CD14-positive monocyte (primary cell): ENCODE data around the gene ASTN2. TPM values are rescaled to one million over a fixed set of nuclear protein-coding genes. Genes with fewer than 3 reads are reported as not detected.

ENCODE experiments used
- DNase-seq, 3 donors: peaks; one replicate each; pipeline ENCODE4 v3.0.0-alpha.2; 2011 to 2022
- H2AFZ ChIP-seq: 2 replicates; pipeline ENCODE4 v1.6.0; 2012; ENCODE audit warnings: mild to moderate bottlenecking, low read depth, low read length, inconsistent platforms; ENCODE audit not compliant: insufficient read depth, poor library complexity, severe bottlenecking
- H3K27ac ChIP-seq, 2 donors: 1 replicate in 1 of 2; 2 replicates in 1 of 2; pipeline ENCODE4 v1.5.1; 2012 to 2013; ENCODE audit warnings: low read length in 2 of 2, control low read depth in 1 of 2, inconsistent platforms in 1 of 2, low read depth in 1 of 2, mild to moderate bottlenecking in 1 of 2
- H3K27me3 ChIP-seq, 2 donors: one replicate each; pipeline versions ENCODE4 v1.6.0 to v1.6.1; 2011 to 2013; ENCODE audit warnings: low read length in 2 of 2; ENCODE audit not compliant: control insufficient read depth in 2 of 2, insufficient read depth in 2 of 2
- H3K36me3 ChIP-seq, 2 donors: replicated peaks in 1 of 2; 1 replicate in 1 of 2; 2 replicates in 1 of 2; pipeline versions ENCODE4 v1.5.1 to v1.6.1; 2012 to 2013; ENCODE audit warnings: low read length in 2 of 2, control low read depth in 1 of 2, inconsistent platforms in 1 of 2, mild to moderate bottlenecking in 1 of 2; ENCODE audit not compliant: insufficient read depth in 2 of 2, control insufficient read depth in 1 of 2
- H3K4me1 ChIP-seq, 2 donors: 1 replicate in 1 of 2; 2 replicates in 1 of 2; pipeline versions ENCODE4 v1.5.1 to v1.6.1; 2012 to 2013; ENCODE audit warnings: low read length in 2 of 2, control low read depth in 1 of 2, inconsistent platforms in 1 of 2, mild to moderate bottlenecking in 1 of 2, moderate library complexity in 1 of 2; ENCODE audit not compliant: insufficient read depth in 2 of 2, control insufficient read depth in 1 of 2
- H3K4me2 ChIP-seq: replicated peaks from 2 replicates; pipeline ENCODE3; 2012; ENCODE audit warnings: low read length, moderate library complexity, mild to moderate bottlenecking; ENCODE audit not compliant: poor library complexity, severe bottlenecking; ENCODE audit errors: extremely low read depth
- H3K4me3 ChIP-seq, 3 experiments: fragments of 200-600 bp in 1 of 3; sonication (generic) in 1 of 3; replicated peaks in 1 of 3; 1 replicate in 2 of 3; 2 replicates in 1 of 3; pipeline ENCODE4 v1.5.1; 2011 to 2013; ENCODE audit warnings: low read length in 3 of 3, mild to moderate bottlenecking in 3 of 3, control low read depth in 2 of 3, low read depth in 2 of 3, inconsistent platforms in 1 of 3, moderate library complexity in 1 of 3
- H3K79me2 ChIP-seq: 2 replicates; pipeline ENCODE4 v1.6.0; 2012; ENCODE audit warnings: mild to moderate bottlenecking, control low read depth, inconsistent platforms, low read length, moderate library complexity; ENCODE audit not compliant: insufficient read depth
- H3K9ac ChIP-seq: 2 replicates; pipeline ENCODE4 v1.6.0; 2017; ENCODE audit warnings: low read length, mild to moderate bottlenecking; ENCODE audit not compliant: insufficient read depth, poor library complexity, severe bottlenecking
- H3K9me3 ChIP-seq, 2 donors: replicated peaks in 1 of 2; 1 replicate in 1 of 2; 2 replicates in 1 of 2; pipeline versions ENCODE4 v1.5.1 to v1.6.1; 2012 to 2013; ENCODE audit warnings: low read length in 2 of 2, control low read depth in 1 of 2; ENCODE audit not compliant: control insufficient read depth in 1 of 2, insufficient read depth in 1 of 2
- H4K20me1 ChIP-seq: 2 replicates; pipeline ENCODE4 v1.6.0; 2012; ENCODE audit warnings: mild to moderate bottlenecking, low read length, control low read depth, moderate library complexity; ENCODE audit not compliant: insufficient read depth
- H3K27ac Mint-ChIP-seq, 7 donors: one replicate each; pipeline ENCODE4 v1.8.0; 2020; ENCODE audit warnings: mild to moderate bottlenecking in 7 of 7, mixed read lengths in 7 of 7, moderate library complexity in 6 of 7, inconsistent platforms in 2 of 7
- H3K27me3 Mint-ChIP-seq, 3 donors: one replicate each; pipeline ENCODE4 v1.8.0; 2021 to 2022; ENCODE audit warnings: low read depth in 3 of 3, mild to moderate bottlenecking in 3 of 3, mixed read lengths in 3 of 3, moderate library complexity in 3 of 3, inconsistent platforms in 1 of 3
- H3K36me3 Mint-ChIP-seq, 2 donors: one replicate each; pipeline ENCODE4 v1.8.0; 2020; ENCODE audit warnings: mixed read lengths in 2 of 2, inconsistent platforms in 1 of 2, mild to moderate bottlenecking in 1 of 2
- H3K4me1 Mint-ChIP-seq: one replicate; pipeline ENCODE4 v1.8.0; 2020; ENCODE audit warnings: mild to moderate bottlenecking, mixed read lengths
- H3K4me3 Mint-ChIP-seq, 2 donors: one replicate each; pipeline ENCODE4 v1.8.0; 2020; ENCODE audit warnings: mild to moderate bottlenecking in 2 of 2, mixed read lengths in 2 of 2, moderate library complexity in 1 of 2
- H3K9me3 Mint-ChIP-seq, 7 donors: one replicate each; pipeline ENCODE4 v1.8.0; 2020 to 2022; ENCODE audit warnings: mixed read lengths in 7 of 7, mild to moderate bottlenecking in 6 of 7, moderate library complexity in 6 of 7, inconsistent platforms in 2 of 7
- WGBS: methylation state at CpG from one replicate; pipeline ENCODE4 v1.1.5; 2013; ENCODE audit warnings: missing lambda C conversion rate; ENCODE audit not compliant: insufficient coverage; 5-methylcytosine and 5-hydroxymethylcytosine counted together
- intact Hi-C, 2 donors: fragments of 100-400 bp; cut with micrococcal nuclease; formaldehyde crosslinking; loops; one replicate each; pipeline versions ENCODE4 v1.15.0 to v1.15.1; 2023
- polyA plus RNA-seq, 3 donors: library from polyadenylated mRNA; depleted of rRNA in 1 of 3; unstranded in 2 of 3; stranded (reverse) in 1 of 3; fragments of 300-500 nt in 2 of 3; fragments of >200 nt in 1 of 3; fragmentation: Illumina TruSeq in 2 of 3; gene quantifications; 1 replicate in 2 of 3; 2 replicates in 1 of 3; pipeline ENCODE4 v1.2.3, GENCODE V29; 2012 to 2021
- TF ChIP-seq, protein P1 (sequence below): fragments of 200-600 bp; IDR thresholded peaks from one replicate; pipeline ENCODE4 v1.8.0; 2022; ENCODE audit warnings: antibody characterized with exemption, mild to moderate bottlenecking

The ASTN2 gene
- polyA plus RNA-seq, 3 donors = not detected

DNA sequence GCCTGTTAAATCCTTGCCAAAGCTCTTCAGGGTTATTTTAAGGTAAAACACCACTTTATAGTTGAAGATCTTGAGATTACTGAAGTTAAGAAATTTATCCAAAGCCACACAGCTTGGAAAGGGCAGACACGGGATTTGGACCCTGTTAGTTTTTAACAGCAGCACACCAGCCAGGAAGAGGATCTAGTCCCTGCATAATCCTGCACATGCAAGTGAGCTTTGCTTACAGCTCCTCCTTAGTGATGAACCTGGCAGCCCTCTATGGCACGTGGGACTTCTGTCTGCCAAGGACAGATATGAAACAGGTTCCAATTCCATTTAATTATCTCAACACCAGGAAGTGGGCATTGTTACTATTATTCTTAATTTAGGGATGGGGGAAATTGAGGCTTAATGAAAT, 619.0 kb downstream of the ASTN2 start:
- Histone ChIP-seq H3K9me3 (no peaks in the 10 kb centered on the region), H3K27me3 (no peaks in the 10 kb centered on the region), H3K9ac (no peak overlapping the region), H3K4me3 (no peak overlapping the region), H3K4me2 (no peak overlapping the region), H3K4me1 (no peaks in the 10 kb centered on the region), H3K79me2 (no peaks in the 10 kb centered on the region), H3K27ac (no peak overlapping the region), H4K20me1 (no peaks in the 10 kb centered on the region), H2AFZ (no peak overlapping the region), H3K36me3 (no peaks in the 10 kb centered on the region)
- H3K27me3 Mint-ChIP-seq = peaks cover 0 to 5% (median 2%) of the 10 kb centered on the region in 3 donors
- 89% methylated on average over 1 of the region's 2 CpGs for WGBS
- H3K4me1 Mint-ChIP-seq = no peaks in the 10 kb centered on the region
- no peak for DNase-seq
- no peak overlapping the region for H3K27ac Mint-ChIP-seq
- TF ChIP-seq, protein P1, sequence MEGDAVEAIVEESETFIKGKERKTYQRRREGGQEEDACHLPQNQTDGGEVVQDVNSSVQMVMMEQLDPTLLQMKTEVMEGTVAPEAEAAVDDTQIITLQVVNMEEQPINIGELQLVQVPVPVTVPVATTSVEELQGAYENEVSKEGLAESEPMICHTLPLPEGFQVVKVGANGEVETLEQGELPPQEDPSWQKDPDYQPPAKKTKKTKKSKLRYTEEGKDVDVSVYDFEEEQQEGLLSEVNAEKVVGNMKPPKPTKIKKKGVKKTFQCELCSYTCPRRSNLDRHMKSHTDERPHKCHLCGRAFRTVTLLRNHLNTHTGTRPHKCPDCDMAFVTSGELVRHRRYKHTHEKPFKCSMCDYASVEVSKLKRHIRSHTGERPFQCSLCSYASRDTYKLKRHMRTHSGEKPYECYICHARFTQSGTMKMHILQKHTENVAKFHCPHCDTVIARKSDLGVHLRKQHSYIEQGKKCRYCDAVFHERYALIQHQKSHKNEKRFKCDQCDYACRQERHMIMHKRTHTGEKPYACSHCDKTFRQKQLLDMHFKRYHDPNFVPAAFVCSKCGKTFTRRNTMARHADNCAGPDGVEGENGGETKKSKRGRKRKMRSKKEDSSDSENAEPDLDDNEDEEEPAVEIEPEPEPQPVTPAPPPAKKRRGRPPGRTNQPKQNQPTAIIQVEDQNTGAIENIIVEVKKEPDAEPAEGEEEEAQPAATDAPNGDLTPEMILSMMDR = no peak
- H3K9me3 Mint-ChIP-seq = peaks cover 0 to 5% (median 1%) of the 10 kb centered on the region in 7 donors
- intact Hi-C loops = no loop called here
- no peak overlapping the region for H3K4me3 Mint-ChIP-seq
- H3K36me3 Mint-ChIP-seq = no peaks in the 10 kb centered on the region

GRCh38 chr9:116792271-116792670, 622.6 kb downstream of the ASTN2 start:
- H3K4me3 ChIP-seq = no peak overlapping the region
- intact Hi-C loops = no loop called here
- no peaks in the 10 kb centered on the region for H3K27me3 ChIP-seq
- no peaks in the 10 kb centered on the region for H3K36me3 Mint-ChIP-seq
- WGBS = 93% methylated on average over 5 of the region's 6 CpGs
- no peaks in the 10 kb centered on the region for H3K79me2 ChIP-seq
- no peaks in the 10 kb centered on the region for H3K9me3 ChIP-seq
- no peak overlapping the region for H3K4me2 ChIP-seq
- TF ChIP-seq, protein P1 = no peak
- DNase-seq = no peak
- no peaks in the 10 kb centered on the region for H3K4me1 Mint-ChIP-seq
- H2AFZ ChIP-seq = no peak overlapping the region
- no peak overlapping the region for H3K27ac ChIP-seq
- no peak overlapping the region for H3K4me3 Mint-ChIP-seq
- H3K9me3 Mint-ChIP-seq = peaks cover 0 to 5% (median 1%) of the 10 kb centered on the region in 7 donors
- H3K27ac Mint-ChIP-seq = no peak overlapping the region
- H3K9ac ChIP-seq = no peak overlapping the region
- H3K27me3 Mint-ChIP-seq = peaks cover 0 to 4% (median 0%) of the 10 kb centered on the region in 3 donors
- H4K20me1 ChIP-seq = no peaks in the 10 kb centered on the region
- no peaks in the 10 kb centered on the region for H3K36me3 ChIP-seq
- no peaks in the 10 kb centered on the region for H3K4me1 ChIP-seq
